A673 (cell line): ENCODE data around the gene GRAMD1B. TPM values are rescaled to one million over a fixed set of nuclear protein-coding genes. Genes with fewer than 3 reads are reported as not detected.

Source experiments
- BruUV-seq: library from RNA; stranded (reverse); fragments of 400-500 nt; replicated peaks from 2 replicates; lab custom pipeline; 2021; lab: Mats Ljungman, UMichigan
- CTCF ChIA-PET: fragments of 300-600 bp; sonication (Branson Sonifier 250); formaldehyde crosslinking; loops from one replicate; lab custom pipeline; 2022; ENCODE audit warnings: antibody characterized with exemption; lab: Charles Lee
- POLR2A ChIA-PET: fragments of 300-600 bp; sonication (Branson Sonifier 250); formaldehyde crosslinking; loops from one replicate; lab custom pipeline; 2022; ENCODE audit warnings: antibody characterized with exemption; ENCODE audit not compliant: low non-redundant PET; lab: Charles Lee
- DNase-seq: peaks from one replicate; pipeline ENCODE4 v3.0.0-alpha.2; 2015; ENCODE audit warnings: low spot score
- H3K27ac ChIP-seq: fragments of 200-600 bp; sonication (generic); 2 replicates; pipeline ENCODE4 v1.5.1; 2016; ENCODE audit warnings: mixed run types, low read depth, mild to moderate bottlenecking, mixed read lengths, antibody characterized with exemption, low read length; ENCODE audit not compliant: poor library complexity, severe bottlenecking
- H3K27me3 ChIP-seq: fragments of 200-600 bp; sonication (generic); replicated peaks from 2 replicates; pipeline ENCODE4 v1.6.1; 2017; ENCODE audit warnings: mixed run types, low read depth, mild to moderate bottlenecking, mixed read lengths, antibody characterized with exemption, low read length; ENCODE audit not compliant: insufficient read depth, poor library complexity
- H3K36me3 ChIP-seq: fragments of 200-600 bp; sonication (generic); 2 replicates; pipeline ENCODE4 v1.6.1; 2016; ENCODE audit warnings: mixed run types, mild to moderate bottlenecking, mixed read lengths, antibody characterized with exemption, low read length; ENCODE audit not compliant: insufficient read depth, poor library complexity, severe bottlenecking
- H3K4me1 ChIP-seq: fragments of 200-600 bp; sonication (generic); 2 replicates; pipeline ENCODE4 v1.6.1; 2017; ENCODE audit warnings: mixed run types, mild to moderate bottlenecking, mixed read lengths, antibody characterized with exemption, low read length; ENCODE audit not compliant: insufficient read depth, poor library complexity, severe bottlenecking
- H3K4me3 ChIP-seq: fragments of 200-600 bp; sonication (generic); 2 replicates; pipeline ENCODE4 v1.5.1; 2016; ENCODE audit warnings: low read depth, mixed run types, mild to moderate bottlenecking, mixed read lengths, low read length; ENCODE audit not compliant: poor library complexity, severe bottlenecking
- H3K9me3 ChIP-seq: fragments of 200-600 bp; sonication (generic); 2 replicates; pipeline ENCODE4 v1.6.1; 2016; ENCODE audit warnings: mixed run types, low read depth, mild to moderate bottlenecking, mixed read lengths, antibody characterized with exemption, low read length; ENCODE audit not compliant: poor library complexity, severe bottlenecking
- EZH2 ChIP-seq: fragments of 200-600 bp; sonication (generic); IDR thresholded peaks from 2 replicates; pipeline ENCODE4 v1.6.1; 2017; ENCODE audit warnings: borderline replicate concordance, low read depth, mild to moderate bottlenecking, mixed read lengths, antibody characterized with exemption, low read length; ENCODE audit not compliant: poor library complexity, severe bottlenecking
- intact Hi-C: fragments of 100-400 bp; cut with micrococcal nuclease; formaldehyde crosslinking; loops from one replicate; pipeline ENCODE4 v1.10.0; 2022; ENCODE audit not compliant: unreplicated experiment
- total RNA-seq: library from RNA; stranded (reverse); gene quantifications from 2 replicates; pipeline ENCODE4 v1.2.3, GENCODE V29; 2021
- TF ChIP-seq, protein P1 (sequence below): fragments of 300-800, 200-600 bp; sonication (generic); conservative IDR thresholded peaks from 2 replicates; pipeline ENCODE4 v1.5.1; 2017; ENCODE audit warnings: low read depth, mild to moderate bottlenecking, antibody characterized with exemption, low read length, moderate library complexity, mixed read lengths

The GRAMD1B gene
- total RNA-seq, 1 experiment from 2014 or later = 13.0 TPM

GRCh38 chr11:123588864-123589262 lies 158.8 kb downstream of the GRAMD1B start:
- intact Hi-C loops = no loop called here
- no peak for DNase-seq
- ChIA-PET POLR2A (no interaction called here), CTCF (no interaction called here)
- Histone ChIP-seq H3K9me3 (no peaks in the 10 kb centered on the region), H3K27me3 (no peaks in the 10 kb centered on the region), H3K27ac (no peak overlapping the region), H3K36me3 (no peaks in the 10 kb centered on the region), H3K4me1 (peaks cover 4% of the 10 kb centered on the region), H3K4me3 (no peak overlapping the region)
- TF ChIP-seq, protein P1, sequence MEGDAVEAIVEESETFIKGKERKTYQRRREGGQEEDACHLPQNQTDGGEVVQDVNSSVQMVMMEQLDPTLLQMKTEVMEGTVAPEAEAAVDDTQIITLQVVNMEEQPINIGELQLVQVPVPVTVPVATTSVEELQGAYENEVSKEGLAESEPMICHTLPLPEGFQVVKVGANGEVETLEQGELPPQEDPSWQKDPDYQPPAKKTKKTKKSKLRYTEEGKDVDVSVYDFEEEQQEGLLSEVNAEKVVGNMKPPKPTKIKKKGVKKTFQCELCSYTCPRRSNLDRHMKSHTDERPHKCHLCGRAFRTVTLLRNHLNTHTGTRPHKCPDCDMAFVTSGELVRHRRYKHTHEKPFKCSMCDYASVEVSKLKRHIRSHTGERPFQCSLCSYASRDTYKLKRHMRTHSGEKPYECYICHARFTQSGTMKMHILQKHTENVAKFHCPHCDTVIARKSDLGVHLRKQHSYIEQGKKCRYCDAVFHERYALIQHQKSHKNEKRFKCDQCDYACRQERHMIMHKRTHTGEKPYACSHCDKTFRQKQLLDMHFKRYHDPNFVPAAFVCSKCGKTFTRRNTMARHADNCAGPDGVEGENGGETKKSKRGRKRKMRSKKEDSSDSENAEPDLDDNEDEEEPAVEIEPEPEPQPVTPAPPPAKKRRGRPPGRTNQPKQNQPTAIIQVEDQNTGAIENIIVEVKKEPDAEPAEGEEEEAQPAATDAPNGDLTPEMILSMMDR = no peak
- no peak for TF ChIP-seq EZH2
- BruUV-seq = no TSS peak

GRCh38 chr11:123590296-123590912 lies 160.3 kb downstream of the GRAMD1B start:
- no peak for DNase-seq
- no peaks in the 10 kb centered on the region for H3K36me3 ChIP-seq
- H3K27ac ChIP-seq = no peak overlapping the region
- no peaks in the 10 kb centered on the region for H3K9me3 ChIP-seq
- no peak overlapping the region for H3K4me3 ChIP-seq
- ChIA-PET POLR2A (no interaction called here), CTCF (no interaction called here)
- TF ChIP-seq, protein P1 = no peak
- TF ChIP-seq EZH2 = no peak
- intact Hi-C loops = no loop called here
- peaks cover 3% of the 10 kb centered on the region for H3K4me1 ChIP-seq
- no TSS peak for BruUV-seq
- H3K27me3 ChIP-seq = no peaks in the 10 kb centered on the region

DNA sequence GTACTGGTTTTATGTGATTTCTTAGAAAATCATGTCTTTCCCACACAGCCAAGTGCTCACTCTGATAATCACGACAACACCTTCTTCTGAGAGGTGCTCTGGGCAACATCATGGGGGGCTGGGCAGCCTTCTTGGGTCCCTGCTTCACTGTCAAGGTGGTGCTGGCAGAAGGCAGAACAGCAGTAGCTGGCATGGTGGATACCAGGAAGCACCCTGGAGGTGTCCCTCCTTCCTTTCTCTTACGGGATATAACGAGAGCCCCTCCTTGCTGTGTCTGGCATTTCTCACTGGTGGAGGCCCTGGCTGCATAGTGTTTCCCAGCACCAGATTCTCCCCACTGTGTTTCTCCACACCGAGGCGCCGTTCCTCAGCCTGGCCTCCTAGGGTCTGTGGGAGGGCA lies 163.5 kb downstream of the GRAMD1B start:
- ChIA-PET CTCF (no interaction called here), POLR2A (no interaction called here)
- intact Hi-C loops = no loop called here
- Histone ChIP-seq H3K27ac (no peak overlapping the region), H3K27me3 (no peaks in the 10 kb centered on the region), H3K4me1 (no peaks in the 10 kb centered on the region), H3K9me3 (no peaks in the 10 kb centered on the region), H3K4me3 (no peak overlapping the region), H3K36me3 (no peaks in the 10 kb centered on the region)
- DNase-seq = no peak
- no peak for TF ChIP-seq EZH2
- TF ChIP-seq, protein P1 = no peak
- no TSS peak for BruUV-seq
